Measurements from ENCODE around the gene IQGAP1.

- TF ChIP-seq EZH2 (IDR thresholded peaks at IDR 0.05; ENCODE audit: low read length) (no peak), CTCF (optimal IDR thresholded peaks at IDR 0.05 in 1 of 3, IDR thresholded peaks at IDR 0.05 in 1 of 3, conservative IDR thresholded peaks at IDR 0.05 in 1 of 3; ENCODE audit: extremely low read depth in 1 of 3, insufficient read depth in 2 of 3, low read length in 3 of 3) (no peak)
Measured at GRCh38 chr15:90519688-90520087, 131.6 kb downstream of the IQGAP1 start.
